Measurements from ENCODE around the gene PCDHGA9. TPM values are rescaled to one million over a fixed set of nuclear protein-coding genes. Genes with fewer than 3 reads are reported as not detected.
"Not testable (repeated sequence)": the region's sequence is repeated elsewhere in the genome, so short reads cannot be mapped to it uniquely, and the experiment has no call there.

The PCDHGA9 gene
- total RNA-seq (ENCODE audit: insufficient read depth, low replicate concordance), result 11.1 TPM

GRCh38 chr5:141402553-141403243 is at the start of gene PCDHGA9:
TSS of gene PCDHGA9 (plus strand) at chr5:141402778. CDS start at chr5:141402953, 175 bp downstream.
- no peak for DNase-seq (ENCODE audit: low spot score)

- DNase-seq (ENCODE audit: low spot score), result no peak
Observed at GRCh38 chr5:141354900-141355469, 47.6 kb upstream of the PCDHGA9 start, which contains the start of gene PCDHGA4. TSS of gene PCDHGA4 (plus strand) at chr5:141355021. CDS start at chr5:141355108, 87 bp downstream.

- DNase-seq (ENCODE audit: low spot score), result no peak
Observed at GRCh38 chr5:141355641-141356040, 46.9 kb upstream of the PCDHGA9 start.

DNA sequence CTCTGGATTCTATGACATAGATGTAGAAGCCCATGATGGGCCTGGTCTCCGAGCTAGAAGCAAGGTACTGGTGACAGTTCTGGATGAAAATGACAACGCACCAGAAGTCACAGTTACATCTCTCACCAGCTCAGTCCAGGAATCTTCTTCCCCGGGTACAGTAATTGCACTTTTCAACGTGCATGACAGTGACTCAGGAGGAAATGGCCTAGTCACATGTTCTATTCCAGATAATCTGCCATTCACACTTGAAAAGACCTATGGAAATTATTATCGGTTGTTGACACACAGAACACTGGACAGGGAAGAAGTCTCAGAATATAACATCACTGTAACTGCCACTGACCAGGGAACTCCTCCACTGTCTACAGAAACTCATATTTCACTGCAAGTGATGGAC is 46.4 kb upstream of the PCDHGA9 start:
- DNase-seq (ENCODE audit: low spot score), result no peak

GRCh38 chr5:141356950-141357349 is 45.6 kb upstream of the PCDHGA9 start:
- no peak for DNase-seq (ENCODE audit: low spot score)

- DNase-seq (ENCODE audit: low spot score), result no peak
Observed at GRCh38 chr5:141359790-141360426, 42.7 kb upstream of the PCDHGA9 start, which contains the start of gene PCDHGB2. TSS of gene PCDHGB2 (plus strand) at chr5:141359994. CDS start at chr5:141360136, 142 bp downstream.

- no peak for DNase-seq (ENCODE audit: low spot score)
Observed at GRCh38 chr5:141360685-141361084, 41.9 kb upstream of the PCDHGA9 start.

GRCh38 chr5:141362719-141363118 is 39.9 kb upstream of the PCDHGA9 start:
- no peak for DNase-seq (ENCODE audit: low spot score)

- no peak for DNase-seq (ENCODE audit: low spot score)
Observed at GRCh38 chr5:141363952-141364660, 38.5 kb upstream of the PCDHGA9 start, which contains the start of gene PCDHGA5. TSS of gene PCDHGA5 (plus strand) at chr5:141364162. CDS start at chr5:141364331, 169 bp downstream.

DNA sequence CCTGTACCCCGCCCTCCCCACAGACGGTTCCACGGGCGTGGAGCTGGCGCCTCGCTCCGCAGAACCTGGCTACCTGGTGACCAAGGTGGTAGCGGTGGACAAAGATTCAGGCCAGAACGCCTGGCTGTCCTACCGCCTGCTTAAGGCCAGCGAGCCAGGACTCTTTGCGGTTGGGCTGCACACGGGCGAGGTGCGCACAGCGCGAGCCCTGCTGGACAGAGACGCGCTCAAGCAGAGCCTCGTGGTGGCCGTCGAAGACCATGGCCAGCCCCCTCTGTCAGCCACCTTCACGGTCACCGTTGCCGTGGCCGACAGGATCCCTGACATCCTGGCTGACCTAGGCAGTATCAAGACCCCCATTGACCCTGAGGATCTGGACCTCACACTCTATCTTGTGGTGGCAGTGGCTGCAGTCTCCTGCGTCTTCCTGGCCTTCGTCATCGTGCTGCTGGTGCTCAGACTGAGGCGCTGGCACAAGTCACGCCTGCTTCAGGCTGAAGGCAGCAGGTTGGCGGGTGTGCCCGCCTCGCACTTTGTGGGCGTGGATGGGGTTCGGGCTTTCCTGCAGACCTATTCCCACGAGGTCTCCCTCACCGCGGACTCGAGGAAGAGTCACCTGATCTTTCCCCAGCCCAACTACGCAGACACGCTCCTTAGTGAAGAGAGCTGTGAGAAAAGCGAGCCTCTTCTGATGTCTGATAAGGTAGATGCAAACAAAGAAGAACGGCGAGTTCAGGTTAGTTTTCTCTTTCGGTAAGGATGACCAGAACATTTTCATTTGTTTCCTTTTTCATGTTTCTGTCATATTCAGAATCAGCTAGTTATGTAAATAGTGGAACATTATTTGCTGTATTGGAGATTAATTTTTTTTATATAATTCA is 36.3 kb upstream of the PCDHGA9 start:
- no peak for DNase-seq (ENCODE audit: low spot score)

- DNase-seq (ENCODE audit: low spot score), result no peak
Observed at GRCh38 chr5:141369994-141370848, 32.4 kb upstream of the PCDHGA9 start, which contains the start of gene PCDHGB3. TSS of gene PCDHGB3 (plus strand) at chr5:141370242. CDS start at chr5:141370395, 153 bp downstream.

- no peak for DNase-seq (ENCODE audit: low spot score)
Observed at GRCh38 chr5:141371572-141372475, 30.8 kb upstream of the PCDHGA9 start.

GRCh38 chr5:141373673-141374317 is 28.8 kb upstream of the PCDHGA9 start, which contains the start of gene PCDHGA6:
TSS of gene PCDHGA6 (plus strand) at chr5:141373891. CDS start at chr5:141374084, 193 bp downstream.
- peak; percentile 7 for DNase-seq (ENCODE audit: low spot score)

DNA sequence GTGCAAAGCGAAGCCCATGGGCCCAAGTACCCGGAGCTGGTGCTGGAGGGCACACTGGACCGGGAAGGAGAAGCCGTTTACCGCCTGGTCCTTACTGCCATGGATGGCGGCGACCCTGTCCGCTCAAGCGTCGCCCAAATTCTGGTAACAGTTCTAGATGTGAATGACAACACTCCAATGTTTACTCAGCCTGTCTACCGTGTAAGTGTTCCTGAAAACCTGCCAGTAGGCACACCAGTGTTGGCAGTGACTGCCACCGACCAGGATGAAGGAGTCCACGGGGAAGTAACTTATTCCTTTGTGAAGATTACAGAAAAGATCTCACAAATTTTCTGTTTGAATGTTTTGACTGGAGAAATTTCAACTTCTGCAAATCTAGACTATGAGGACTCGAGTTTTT is 28.0 kb upstream of the PCDHGA9 start:
- DNase-seq (ENCODE audit: low spot score), result no peak

GRCh38 chr5:141375444-141376155 is 27.0 kb upstream of the PCDHGA9 start:
- not testable (repeated sequence) for DNase-seq (ENCODE audit: low spot score)

DNA sequence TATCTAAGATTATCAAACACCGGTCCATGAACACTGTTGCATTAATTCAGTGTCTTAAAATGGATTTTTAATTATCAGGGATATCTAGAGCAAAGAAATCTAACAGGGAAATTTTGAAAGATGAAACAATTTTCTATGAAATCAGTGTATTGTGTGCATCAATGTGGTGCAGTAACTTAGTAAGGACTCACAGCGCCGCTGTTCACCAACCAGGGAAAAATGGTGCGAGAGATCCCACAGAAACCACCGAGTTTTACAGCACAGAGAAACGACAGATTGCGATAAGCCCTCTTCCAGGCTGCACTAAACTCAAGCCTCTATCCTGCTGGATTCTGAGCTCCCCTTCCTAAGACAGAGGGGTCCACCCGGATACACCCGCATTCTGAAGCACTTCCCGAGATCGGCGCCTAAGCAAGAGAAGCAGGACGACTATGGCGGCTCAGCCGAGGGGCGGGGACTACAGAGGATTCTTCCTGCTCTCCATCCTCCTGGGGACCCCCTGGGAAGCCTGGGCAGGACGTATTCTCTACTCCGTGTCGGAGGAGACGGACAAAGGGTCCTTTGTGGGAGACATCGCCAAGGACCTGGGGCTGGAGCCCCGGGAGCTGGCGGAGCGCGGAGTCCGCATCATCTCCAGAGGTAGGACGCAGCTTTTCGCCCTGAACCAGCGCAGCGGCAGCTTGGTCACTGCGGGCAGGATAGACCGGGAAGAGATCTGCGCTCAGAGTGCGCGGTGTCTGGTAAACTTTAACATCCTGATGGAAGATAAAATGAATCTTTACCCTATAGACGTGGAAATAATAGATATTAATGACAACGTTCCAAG is 19.9 kb upstream of the PCDHGA9 start, which contains the start of gene PCDHGA7:
Gene PCDHGA7, plus strand, starts transcription at position 274 of the 826 bp plus-strand sequence. Its CDS starts 158 bp downstream, at position 432.
- no peak for DNase-seq (ENCODE audit: low spot score)

All from umbilical cord (tissue), 2 donors.